T-helper 2 cell treated with Interferon-gamma antibody and Interleukin-4, amounts not matched to agents 5 μg/mL and 100 μg/mL, for 36 hours (primary cell): ENCODE data around the gene APH1B.

ENCODE experiments used
- DNase-seq: peaks from one replicate; pipeline ENCODE4 v3.0.0; 2021; ENCODE audit warnings: low spot score
- H3K27ac Mint-ChIP-seq: one replicate; pipeline ENCODE4 v1.8.0; 2021; ENCODE audit warnings: mild to moderate bottlenecking, mixed read lengths
- H3K27me3 Mint-ChIP-seq: one replicate; pipeline ENCODE4 v1.8.0; 2021; ENCODE audit warnings: low read depth, mixed read lengths
- H3K36me3 Mint-ChIP-seq: one replicate; pipeline ENCODE4 v1.8.0; 2021; ENCODE audit warnings: low read depth, mixed read lengths
- H3K4me1 Mint-ChIP-seq: one replicate; pipeline ENCODE4 v1.8.0; 2021; ENCODE audit warnings: low read depth, mixed read lengths
- H3K4me3 Mint-ChIP-seq: one replicate; pipeline ENCODE4 v1.8.0; 2022; ENCODE audit warnings: mild to moderate bottlenecking, moderate library complexity, mixed read lengths
- H3K9me3 Mint-ChIP-seq: one replicate; pipeline ENCODE4 v1.8.0; 2021; ENCODE audit warnings: mixed read lengths

The APH1B gene

DNA sequence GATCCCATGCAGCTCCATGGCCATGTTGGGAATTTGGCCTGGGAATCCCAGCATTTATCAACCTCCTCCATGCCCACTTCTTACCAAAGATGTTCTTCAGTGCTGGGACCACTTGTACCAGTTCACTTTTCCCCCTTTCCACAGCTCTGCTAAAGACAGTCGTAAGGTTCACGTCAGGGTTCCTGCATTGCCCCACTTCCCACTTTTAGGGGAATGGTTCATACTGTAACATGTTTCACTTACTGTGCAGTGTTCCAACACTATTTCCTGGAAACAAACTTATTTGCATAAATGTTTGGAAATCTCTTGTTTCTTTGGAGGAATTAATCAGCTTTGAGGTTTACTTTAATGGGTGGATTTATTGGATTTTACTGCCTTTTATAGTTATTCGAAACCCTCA is 17.0 kb downstream of the APH1B start:
- Mint-ChIP-seq H3K27me3 (no peaks in the 10 kb centered on the region), H3K9me3 (no peaks in the 10 kb centered on the region), H3K36me3 (no peaks in the 10 kb centered on the region), H3K4me3 (no peak overlapping the region), H3K4me1 (no peaks in the 10 kb centered on the region), H3K27ac (no peak overlapping the region)
- DNase-seq, result no peak

DNA sequence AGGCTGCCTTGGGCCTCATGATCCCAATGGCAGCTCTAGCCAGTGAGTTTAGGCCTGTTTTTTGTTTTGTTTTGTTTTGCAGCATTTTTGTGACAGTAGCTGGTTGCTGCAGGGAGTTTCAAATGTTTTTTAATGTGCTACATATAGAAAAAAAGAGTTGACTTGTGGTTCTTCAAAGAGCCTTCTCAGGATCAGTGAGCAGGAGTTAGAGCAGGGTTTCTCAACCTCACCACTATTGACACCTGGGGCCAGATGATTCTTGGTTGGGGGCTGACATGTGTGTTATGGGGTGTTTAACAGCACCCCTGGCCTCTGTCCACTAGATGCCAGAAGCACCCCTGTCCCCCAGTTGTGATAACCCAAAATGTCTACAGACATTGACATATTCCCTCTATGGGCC is 17.9 kb downstream of the APH1B start:
- Mint-ChIP-seq H3K27ac (no peak overlapping the region), H3K4me1 (no peaks in the 10 kb centered on the region), H3K9me3 (no peaks in the 10 kb centered on the region), H3K27me3 (no peaks in the 10 kb centered on the region), H3K4me3 (no peak overlapping the region), H3K36me3 (no peaks in the 10 kb centered on the region)
- DNase-seq, result no peak

DNA sequence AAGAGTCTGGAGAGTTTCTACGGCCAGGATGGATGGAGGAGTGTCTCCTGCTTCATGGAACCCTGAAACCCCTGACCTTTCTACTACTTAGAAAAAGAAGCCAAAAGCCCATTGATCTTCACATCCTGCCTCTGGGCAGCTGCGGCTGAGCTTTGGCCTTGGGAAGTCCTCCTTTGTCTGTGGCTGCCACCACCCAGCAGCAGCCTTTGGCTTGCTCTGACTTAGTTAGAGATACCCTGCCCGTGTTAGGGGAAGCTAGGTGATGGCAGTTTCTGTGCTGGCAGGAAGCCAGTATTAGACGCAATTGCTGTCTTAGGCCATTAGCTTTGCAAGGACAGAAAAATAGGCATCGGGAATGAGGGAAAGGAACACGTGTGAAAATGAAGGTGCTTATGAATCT is 18.8 kb downstream of the APH1B start:
- no peaks in the 10 kb centered on the region for H3K36me3 Mint-ChIP-seq
- H3K27me3 Mint-ChIP-seq, result no peaks in the 10 kb centered on the region
- no peak overlapping the region for H3K27ac Mint-ChIP-seq
- no peak for DNase-seq
- no peak overlapping the region for H3K4me3 Mint-ChIP-seq
- H3K9me3 Mint-ChIP-seq, result no peaks in the 10 kb centered on the region
- no peaks in the 10 kb centered on the region for H3K4me1 Mint-ChIP-seq

- H3K27me3 Mint-ChIP-seq, result no peaks in the 10 kb centered on the region
- H3K27ac Mint-ChIP-seq, result no peak overlapping the region
- no peak overlapping the region for H3K4me3 Mint-ChIP-seq
- no peaks in the 10 kb centered on the region for H3K36me3 Mint-ChIP-seq
- no peaks in the 10 kb centered on the region for H3K9me3 Mint-ChIP-seq
- no peak for DNase-seq
- H3K4me1 Mint-ChIP-seq, result no peaks in the 10 kb centered on the region
Measured at GRCh38 chr15:63299943-63300575, 22.7 kb downstream of the APH1B start.

DNA sequence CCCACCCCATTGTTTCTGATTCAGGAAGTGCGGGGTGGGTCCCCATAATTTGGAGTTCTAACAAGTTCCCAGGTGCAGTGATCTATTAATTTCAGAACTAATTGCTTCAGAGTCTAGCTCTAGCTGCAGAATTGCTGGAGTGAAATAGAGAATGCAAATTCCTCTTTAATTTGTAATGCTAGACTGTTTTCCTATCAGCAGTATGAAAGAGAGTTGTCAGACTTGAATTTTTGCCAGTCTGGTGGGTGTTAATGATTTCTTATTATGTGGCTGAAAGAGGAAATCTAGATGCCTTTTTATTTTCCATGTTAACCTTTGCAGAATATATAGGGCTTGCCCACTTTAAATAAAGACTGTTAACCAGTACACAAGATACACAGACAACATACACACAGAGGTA is 23.7 kb downstream of the APH1B start:
- no peaks in the 10 kb centered on the region for H3K27me3 Mint-ChIP-seq
- no peaks in the 10 kb centered on the region for H3K9me3 Mint-ChIP-seq
- H3K27ac Mint-ChIP-seq, result no peak overlapping the region
- no peak overlapping the region for H3K4me3 Mint-ChIP-seq
- no peaks in the 10 kb centered on the region for H3K36me3 Mint-ChIP-seq
- no peaks in the 10 kb centered on the region for H3K4me1 Mint-ChIP-seq
- DNase-seq, result no peak

- Mint-ChIP-seq H3K27me3 (no peaks in the 10 kb centered on the region), H3K36me3 (peaks cover 4% of the 10 kb centered on the region), H3K4me1 (no peaks in the 10 kb centered on the region), H3K9me3 (no peaks in the 10 kb centered on the region), H3K4me3 (no peak overlapping the region), H3K27ac (no peak overlapping the region)
- DNase-seq, result no peak
Measured at GRCh38 chr15:63305260-63305659, 27.9 kb downstream of the APH1B start.

DNA sequence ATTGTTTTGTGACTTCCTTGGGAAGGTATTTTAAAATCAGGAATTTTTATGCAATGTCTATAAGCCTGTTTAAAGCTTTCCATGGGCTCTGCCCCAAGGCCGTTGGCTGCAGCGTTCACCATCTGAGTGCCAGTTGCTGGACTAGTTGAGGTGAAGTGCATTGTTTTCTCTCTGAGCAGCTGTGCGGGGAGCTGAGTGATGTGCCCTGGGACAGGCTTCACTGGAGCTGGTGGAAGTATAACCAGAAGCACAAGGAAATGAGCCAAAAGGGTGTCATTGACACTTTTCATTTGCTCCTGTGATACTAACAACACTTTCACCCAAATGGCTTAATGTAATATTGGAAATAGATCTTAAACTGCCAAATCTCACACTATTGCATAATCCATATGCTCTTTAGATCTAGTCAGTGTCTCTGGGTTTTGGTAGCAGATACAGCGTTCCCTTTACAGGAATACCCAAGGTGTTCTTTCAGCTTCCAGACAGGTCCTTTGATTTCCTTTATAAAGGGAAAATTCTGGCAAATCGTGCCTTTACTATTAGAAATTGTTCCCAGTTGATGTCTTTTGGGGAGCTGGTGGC is 29.2 kb downstream of the APH1B start:
- Mint-ChIP-seq H3K27ac (no peak overlapping the region), H3K4me3 (no peak overlapping the region), H3K4me1 (no peaks in the 10 kb centered on the region), H3K36me3 (peaks cover 4% of the 10 kb centered on the region), H3K9me3 (no peaks in the 10 kb centered on the region), H3K27me3 (no peaks in the 10 kb centered on the region)
- DNase-seq, result no peak

GRCh38 chr15:63308491-63308890 is 31.1 kb downstream of the APH1B start:
- Mint-ChIP-seq H3K9me3 (no peaks in the 10 kb centered on the region), H3K27me3 (no peaks in the 10 kb centered on the region)

GRCh38 chr15:63308947-63309346 is 31.5 kb downstream of the APH1B start:
- Mint-ChIP-seq H3K36me3 (peaks cover 4% of the 10 kb centered on the region), H3K4me1 (no peaks in the 10 kb centered on the region), H3K27me3 (peaks cover under 1% of the 10 kb centered on the region), H3K9me3 (no peaks in the 10 kb centered on the region), H3K4me3 (no peak overlapping the region), H3K27ac (no peak overlapping the region)
- DNase-seq, result no peak

More at GRCh38 chr15:63308491-63308890, 31.1 kb downstream of the APH1B start:
- H3K27ac Mint-ChIP-seq, result no peak overlapping the region
- no peaks in the 10 kb centered on the region for H3K4me1 Mint-ChIP-seq
- no peak overlapping the region for H3K4me3 Mint-ChIP-seq
- DNase-seq, result no peak
- peaks cover 4% of the 10 kb centered on the region for H3K36me3 Mint-ChIP-seq

DNA sequence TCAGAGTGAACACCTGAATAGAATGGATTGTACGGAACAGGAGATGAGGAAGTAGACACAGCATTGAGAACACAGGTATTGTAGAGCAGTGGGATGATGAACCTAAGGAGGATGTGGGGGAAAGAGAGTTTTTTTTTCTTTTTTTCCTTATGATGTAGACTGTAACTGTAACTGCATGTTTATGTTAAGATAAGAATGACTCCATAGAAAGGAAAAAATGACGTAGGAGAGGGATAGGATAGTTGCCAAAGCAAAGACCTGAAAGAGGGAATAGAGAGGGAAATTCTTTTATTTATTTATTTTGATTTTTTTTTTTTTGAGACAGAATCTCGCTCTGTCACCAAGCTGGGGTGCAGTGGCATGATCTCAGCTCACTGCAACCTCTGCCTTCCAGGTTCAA is 33.2 kb downstream of the APH1B start:
- no peak for DNase-seq
- peaks cover 4% of the 10 kb centered on the region for H3K36me3 Mint-ChIP-seq
- H3K27ac Mint-ChIP-seq, result no peak overlapping the region
- H3K4me1 Mint-ChIP-seq, result no peaks in the 10 kb centered on the region
- no peak overlapping the region for H3K4me3 Mint-ChIP-seq
- H3K27me3 Mint-ChIP-seq, result peaks cover 2% of the 10 kb centered on the region
- no peaks in the 10 kb centered on the region for H3K9me3 Mint-ChIP-seq

DNA sequence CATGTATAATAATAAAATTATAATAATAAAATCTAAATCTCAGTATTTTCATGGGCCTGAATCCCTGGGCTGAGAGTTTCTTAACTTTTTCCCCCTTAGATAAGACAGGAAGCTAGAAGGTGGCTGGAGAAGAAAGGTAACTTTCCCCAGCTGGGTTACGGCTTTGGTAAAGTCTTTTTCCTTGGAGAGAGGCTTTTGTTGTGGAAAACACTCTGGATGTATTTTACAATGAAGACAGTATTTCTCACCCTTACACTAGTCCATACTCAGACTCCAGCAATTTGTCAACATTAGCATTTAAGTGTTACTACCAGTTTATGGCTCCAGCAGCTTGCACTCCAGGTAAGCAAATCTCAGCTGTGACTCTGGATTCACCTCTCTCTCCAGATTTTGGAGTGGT is 34.9 kb downstream of the APH1B start:
- H3K4me3 Mint-ChIP-seq, result no peak overlapping the region
- H3K9me3 Mint-ChIP-seq, result no peaks in the 10 kb centered on the region
- H3K36me3 Mint-ChIP-seq, result no peaks in the 10 kb centered on the region
- no peaks in the 10 kb centered on the region for H3K4me1 Mint-ChIP-seq
- peaks cover 6% of the 10 kb centered on the region for H3K27me3 Mint-ChIP-seq
- H3K27ac Mint-ChIP-seq, result no peak overlapping the region
- DNase-seq, result no peak

DNA sequence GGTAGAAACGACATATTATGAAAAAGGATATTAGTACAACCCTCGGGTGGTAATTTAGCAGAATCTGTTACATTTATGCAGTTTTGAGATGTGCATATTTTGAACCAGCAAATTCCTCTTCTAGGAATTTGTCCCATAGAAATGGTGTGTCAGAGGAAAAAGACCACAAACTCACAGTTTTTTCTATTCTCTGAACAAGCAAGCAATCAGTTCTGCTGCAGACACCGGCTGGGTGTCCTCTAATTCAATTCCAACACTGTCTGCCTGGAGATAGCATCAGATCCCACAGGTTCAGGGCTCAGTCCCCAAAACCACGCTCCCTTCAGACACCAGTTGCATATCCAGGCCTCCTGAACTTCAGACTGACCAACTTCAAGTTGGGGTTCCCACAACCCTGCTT is 36.4 kb downstream of the APH1B start:
- DNase-seq, result no peak
- H3K4me3 Mint-ChIP-seq, result no peak overlapping the region
- peaks cover 11% of the 10 kb centered on the region for H3K27me3 Mint-ChIP-seq
- H3K36me3 Mint-ChIP-seq, result no peaks in the 10 kb centered on the region
- no peaks in the 10 kb centered on the region for H3K9me3 Mint-ChIP-seq
- no peaks in the 10 kb centered on the region for H3K4me1 Mint-ChIP-seq
- H3K27ac Mint-ChIP-seq, result no peak overlapping the region

GRCh38 chr15:63314409-63314808 is 37.0 kb downstream of the APH1B start:
- H3K36me3 Mint-ChIP-seq, result no peaks in the 10 kb centered on the region
- no peaks in the 10 kb centered on the region for H3K9me3 Mint-ChIP-seq
- H3K4me3 Mint-ChIP-seq, result no peak overlapping the region
- H3K27ac Mint-ChIP-seq, result no peak overlapping the region
- no peaks in the 10 kb centered on the region for H3K4me1 Mint-ChIP-seq
- peaks cover 11% of the 10 kb centered on the region for H3K27me3 Mint-ChIP-seq
- DNase-seq, result no peak

- H3K27ac Mint-ChIP-seq, result no peak overlapping the region
- peaks cover 11% of the 10 kb centered on the region for H3K27me3 Mint-ChIP-seq
- no peaks in the 10 kb centered on the region for H3K9me3 Mint-ChIP-seq
Measured at GRCh38 chr15:63318344-63318743, 40.9 kb downstream of the APH1B start.

GRCh38 chr15:63319065-63319464 is 41.7 kb downstream of the APH1B start:
- peaks cover 10% of the 10 kb centered on the region for H3K27me3 Mint-ChIP-seq
- H3K36me3 Mint-ChIP-seq, result no peaks in the 10 kb centered on the region
- DNase-seq, result no peak
- H3K9me3 Mint-ChIP-seq, result no peaks in the 10 kb centered on the region
- no peaks in the 10 kb centered on the region for H3K4me1 Mint-ChIP-seq
- no peak overlapping the region for H3K4me3 Mint-ChIP-seq
- H3K27ac Mint-ChIP-seq, result no peak overlapping the region

More at GRCh38 chr15:63318344-63318743, 40.9 kb downstream of the APH1B start:
- no peak for DNase-seq
- no peak overlapping the region for H3K4me3 Mint-ChIP-seq
- no peaks in the 10 kb centered on the region for H3K36me3 Mint-ChIP-seq
- no peaks in the 10 kb centered on the region for H3K4me1 Mint-ChIP-seq
